Endothelial cell of umbilical vein (primary cell): ENCODE results near the gene JARID2. TPM values are rescaled to one million over a fixed set of nuclear protein-coding genes. Genes with fewer than 3 reads are reported as not detected.

Experiments used
- BruUV-seq: library from RNA; stranded (reverse); fragments of 400-500 nt; replicated peaks from 2 replicates; lab custom pipeline; 2021; lab: Mats Ljungman, UMichigan
- CTCF ChIA-PET: fragments of 300-600, 350-600 bp; sonication (Branson Sonifier 250); formaldehyde crosslinking; loops from one replicate; lab custom pipeline; 2021; ENCODE audit warnings: antibody characterized with exemption, inconsistent platforms; lab: Charles Lee
- POLR2A ChIA-PET: fragments of 300-600, 350-600 bp; sonication (Branson Sonifier 250); formaldehyde crosslinking; loops from one replicate; lab custom pipeline; 2021; ENCODE audit warnings: antibody characterized with exemption, inconsistent platforms; lab: Charles Lee
- DNase-seq: peaks from one replicate; pipeline ENCODE4 v3.0.0-alpha.2; 2011; ENCODE audit warnings: low read depth, low spot score
- FAIRE-seq: peaks from 2 replicates; lab custom pipeline; 2011; peaks lifted over from hg19 to GRCh38; lab: Jason Lieb, UNC
- H2AFZ ChIP-seq: 2 replicates; pipeline ENCODE4 v1.6.0; 2012; ENCODE audit warnings: low read depth, low read length, control low read depth, inconsistent platforms
- H3K27ac ChIP-seq: 2 replicates; pipeline ENCODE4 v1.5.1; 2011; ENCODE audit warnings: low read depth, mild to moderate bottlenecking, control low read depth, low read length, moderate library complexity; ENCODE audit not compliant: insufficient read depth
- H3K27me3 ChIP-seq, 2 experiments: 2 replicates each; pipeline versions ENCODE4 v1.6.0 to v1.6.1; 2011; ENCODE audit warnings: low read length in 2 of 2, mixed read lengths in 1 of 2; ENCODE audit not compliant: control insufficient read depth in 2 of 2, insufficient read depth in 2 of 2
- H3K36me3 ChIP-seq, 2 experiments: 2 replicates in 1 of 2; 3 replicates in 1 of 2; pipeline ENCODE4 v1.5.1; 2011; ENCODE audit warnings: low read length in 2 of 2, mild to moderate bottlenecking in 1 of 2, moderate library complexity in 1 of 2; ENCODE audit not compliant: control insufficient read depth in 2 of 2, insufficient read depth in 2 of 2; ENCODE audit errors: extremely low read depth in 1 of 2
- H3K4me1 ChIP-seq: 3 replicates; pipeline ENCODE4 v1.5.1; 2011; ENCODE audit warnings: mild to moderate bottlenecking, low read length; ENCODE audit not compliant: control insufficient read depth, insufficient read depth; ENCODE audit errors: extremely low read depth
- H3K4me2 ChIP-seq: 2 replicates; pipeline ENCODE4 v1.6.1; 2011; ENCODE audit warnings: low read length, control low read depth, mixed read lengths; ENCODE audit not compliant: insufficient read depth
- H3K4me3 ChIP-seq, 3 experiments: fragments of 200-600 bp in 1 of 3; sonication (generic), shearing (Covaris generic) in 1 of 3; replicated peaks in 1 of 3; 2 replicates each; pipeline ENCODE4 v1.5.1; 2011 to 2016; ENCODE audit warnings: control low read depth in 3 of 3, low read length in 3 of 3, mild to moderate bottlenecking in 2 of 3, inconsistent platforms in 1 of 3, low read depth in 1 of 3, moderate library complexity in 1 of 3; ENCODE audit not compliant: insufficient read depth in 1 of 3
- H3K79me2 ChIP-seq: 2 replicates; pipeline ENCODE4 v1.6.0; 2012; ENCODE audit warnings: low read length, inconsistent platforms; ENCODE audit not compliant: control insufficient read depth, insufficient read depth
- H3K9ac ChIP-seq: replicated peaks from 2 replicates; pipeline ENCODE3; 2011; ENCODE audit warnings: low read length, control low read depth; ENCODE audit not compliant: insufficient read depth; ENCODE audit errors: extremely low read depth
- H3K9me1 ChIP-seq: replicated peaks from 3 replicates; pipeline ENCODE4 v1.6.0; 2011; ENCODE audit warnings: mild to moderate bottlenecking, low read length; ENCODE audit not compliant: control insufficient read depth, insufficient read depth; ENCODE audit errors: extremely low read depth
- H3K9me3 ChIP-seq: replicated peaks from 2 replicates; pipeline ENCODE4 v1.5.1; 2012; ENCODE audit warnings: low read length, inconsistent platforms; ENCODE audit not compliant: control insufficient read depth, insufficient read depth
- H4K20me1 ChIP-seq: replicated peaks from 2 replicates; pipeline ENCODE3; 2011; ENCODE audit warnings: mild to moderate bottlenecking, low read length; ENCODE audit not compliant: control insufficient read depth, insufficient read depth; ENCODE audit errors: extremely low read depth
- CTCF ChIP-seq, 2 donors: IDR thresholded peaks; 1 replicate in 1 of 2; 2 replicates in 1 of 2; pipeline ENCODE4 v1.5.1; 2011; ENCODE audit warnings: low read length in 2 of 2, mild to moderate bottlenecking in 2 of 2, moderate library complexity in 2 of 2, control low read depth in 1 of 2, inconsistent platforms in 1 of 2, low read depth in 1 of 2; ENCODE audit not compliant: insufficient read depth in 1 of 2; ENCODE audit errors: extremely low read depth in 1 of 2
- EZH2 ChIP-seq: IDR thresholded peaks from 2 replicates; pipeline ENCODE4 v1.6.1; 2012; ENCODE audit warnings: borderline replicate concordance, low read depth, mild to moderate bottlenecking, moderate library complexity, low read length, inconsistent platforms; ENCODE audit not compliant: severe bottlenecking
- FOS ChIP-seq: IDR thresholded peaks from 2 replicates; pipeline ENCODE4 v1.6.1; 2011; ENCODE audit warnings: mild to moderate bottlenecking, low read length, moderate library complexity, borderline replicate concordance; ENCODE audit not compliant: insufficient read depth
- GATA2 ChIP-seq: IDR thresholded peaks from 2 replicates; pipeline ENCODE4 v1.7.0; 2011; ENCODE audit warnings: low read depth, mild to moderate bottlenecking, moderate library complexity, mixed read lengths, low read length; ENCODE audit not compliant: insufficient read length, insufficient read depth
- JUN ChIP-seq: IDR thresholded peaks from 2 replicates; pipeline ENCODE4 v1.6.1; 2011; ENCODE audit warnings: borderline replicate concordance, low read depth; ENCODE audit not compliant: insufficient read length, insufficient read depth
- MAX ChIP-seq: IDR thresholded peaks from 2 replicates; pipeline ENCODE4 v1.6.1; 2011; ENCODE audit not compliant: insufficient read depth, insufficient read length
- MYC ChIP-seq: IDR thresholded peaks from one replicate; pipeline ENCODE4 v1.6.1; 2011; ENCODE audit warnings: mild to moderate bottlenecking, low read depth, low read length
- POLR2A ChIP-seq: IDR thresholded peaks from 2 replicates; pipeline ENCODE4 v1.6.1; 2012; ENCODE audit warnings: low read depth, mild to moderate bottlenecking, control low read depth, low read length
- POLR2AphosphoS5 ChIP-seq: IDR thresholded peaks from 2 replicates; pipeline ENCODE4 v1.6.1; 2012; ENCODE audit warnings: low read depth, mild to moderate bottlenecking, control low read depth, low read length, moderate library complexity; ENCODE audit not compliant: insufficient read depth
- dilution Hi-C: fragments of 300-500 bp; cut with MboI; formaldehyde crosslinking; loops from one replicate; pipeline ENCODE4 v1.15.0; 2019; ENCODE audit warnings: low sequenced_read_pairs; ENCODE audit not compliant: extremely low pct_ligation_motif_present
- intact Hi-C: fragments of 100-400 bp; cut with micrococcal nuclease; formaldehyde crosslinking; loops from one replicate; pipeline ENCODE4 v1.10.0; 2022
- polyA plus RNA-seq, 4 experiments: library from polyadenylated mRNA; depleted of rRNA in 3 of 4; stranded (reverse) in 3 of 4; unstranded in 1 of 4; fragments of >200 nt; gene quantifications; 2 replicates each; pipeline versions ENCODE4 v1.2.1 to v1.2.3, GENCODE V29; 2011 to 2012; ENCODE audit warnings: missing spikeins in 1 of 4
- total RNA-seq: library from RNA; stranded (reverse); gene quantifications from 2 replicates; pipeline ENCODE4 v1.2.3, GENCODE V29; 2021

The JARID2 gene
- total and polyA plus RNA-seq, 2 donors (not counting 3 experiments of a cell fraction or from before 2014, with no cell fraction given), result 2.9 to 10.6 TPM

DNA sequence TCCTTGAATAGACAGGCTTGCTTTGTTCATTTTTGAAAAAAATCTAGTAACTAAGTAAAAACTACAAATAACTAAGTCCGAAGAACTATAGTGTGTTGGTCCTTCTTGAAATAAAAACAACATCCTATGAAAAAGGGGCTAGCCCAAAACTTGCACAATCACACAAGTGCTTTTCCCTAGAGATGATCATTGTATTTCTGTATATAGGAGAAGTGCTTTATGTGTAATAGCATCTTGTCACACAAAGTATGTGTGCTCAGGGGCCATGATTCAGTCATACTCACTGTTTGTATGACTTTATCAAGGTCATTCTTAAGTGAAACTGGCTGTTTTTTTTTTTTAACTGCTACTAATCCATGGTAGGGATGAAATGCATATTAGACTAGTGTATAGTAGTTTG is 237.2 kb downstream of the JARID2 start:
- FAIRE-seq (no peak), DNase-seq (no peak)
- Histone ChIP-seq H3K9ac (no peak overlapping the region), H4K20me1 (no peaks in the 10 kb centered on the region), H3K27ac (no peak overlapping the region), H3K9me3 (no peaks in the 10 kb centered on the region), H3K9me1 (no peaks in the 10 kb centered on the region), H3K4me2 (no peak overlapping the region), H3K27me3 (no peaks in the 10 kb centered on the region), H3K4me1 (peaks cover 4% of the 10 kb centered on the region), H2AFZ (no peak overlapping the region), H3K36me3 (peaks cover 0 to 2% of the 10 kb centered on the region in 2 experiments), H3K79me2 (no peaks in the 10 kb centered on the region), H3K4me3 (no peak overlapping the region)
- no peak for TF ChIP-seq POLR2A
- TF ChIP-seq FOS, result no peak
- TF ChIP-seq MYC, result no peak
- no peak for TF ChIP-seq MAX
- no peak for TF ChIP-seq JUN
- TF ChIP-seq GATA2, result no peak
- TF ChIP-seq POLR2AphosphoS5, result no peak
- no peak for TF ChIP-seq CTCF (IDR thresholded peaks at IDR 0.05; ENCODE audit: extremely low read depth in 1 of 2, insufficient read depth in 1 of 2, low read depth in 1 of 2, low read length in 2 of 2)
- TF ChIP-seq EZH2, result no peak
- POLR2A ChIA-PET, result no interaction called here
- dilution Hi-C loops, result no loop called here
- BruUV-seq, result no TSS peak
- intact Hi-C loops, result no loop called here
- CTCF ChIA-PET, result no interaction called here
